A549 (cell line): Measurements from ENCODE around the gene COG3. TPM values are rescaled to one million over a fixed set of nuclear protein-coding genes. Genes with fewer than 3 reads are reported as not detected.

Source experiments
- ATAC-seq, 2 experiments: fragments of 200-7000 bp in 1 of 2; fragments of >200 bp in 1 of 2; cut with Nextera tagmentation in 1 of 2; cut with Tn5 transposase in 1 of 2; 3 replicates each; pipeline versions ENCODE4 v1.8.0 to v1.9.1; 2018 to 2020; ENCODE audit warnings: mild to moderate bottlenecking in 1 of 2, moderate library complexity in 1 of 2
- CTCF ChIA-PET: fragments of 300-600 bp; sonication (Branson Sonifier 250); formaldehyde crosslinking; extraction: SDS; loops from one replicate; lab custom pipeline; 2021; ENCODE audit warnings: antibody characterized with exemption, inconsistent platforms; lab: Yijun Ruan, JAX
- POLR2A ChIA-PET: fragments of 350-600 bp; formaldehyde crosslinking; extraction: SDS; loops from one replicate; lab custom pipeline; 2021; ENCODE audit warnings: antibody characterized with exemption, inconsistent platforms; lab: Yijun Ruan, JAX
- DNase-seq, 2 experiments: peaks; one replicate each; pipeline versions ENCODE4 v3.0.0 to v3.0.0-alpha.2; 2011 to 2016; ENCODE audit warnings: low read depth in 1 of 2, low spot score in 1 of 2
- FAIRE-seq: peaks from 2 replicates; lab custom pipeline; 2011; peaks lifted over from hg19 to GRCh38; lab: Jason Lieb, UNC
- H3K27ac ChIP-seq, 2 experiments: fragments of >200 bp; sonication (Bioruptor Twin); formaldehyde crosslinking; 3 replicates each; pipeline ENCODE4 v1.5.1; 2016 to 2017
- H3K4me1 ChIP-seq: fragments of >200 bp; sonication (Bioruptor Twin); formaldehyde crosslinking; 3 replicates; pipeline ENCODE4 v1.6.1; 2016
- H3K4me2 ChIP-seq: fragments of >200 bp; sonication (Bioruptor Twin); formaldehyde crosslinking; 3 replicates; pipeline ENCODE4 v1.6.1; 2016
- H3K4me3 ChIP-seq: fragments of >200 bp; sonication (Bioruptor Twin); formaldehyde crosslinking; 3 replicates; pipeline ENCODE4 v1.5.1; 2016
- H3K9me3 ChIP-seq: fragments of >200 bp; sonication (Bioruptor Twin); formaldehyde crosslinking; 3 replicates; pipeline ENCODE4 v1.6.1; 2016
- BHLHE40 ChIP-seq: IDR thresholded peaks from 2 replicates; pipeline ENCODE4 v1.6.1; 2012; ENCODE audit warnings: low read depth, low read length, inconsistent platforms
- CEBPB ChIP-seq, 2 experiments: fragments of >200 bp in 1 of 2; sonication (Bioruptor Twin) in 1 of 2; formaldehyde crosslinking in 1 of 2; IDR thresholded peaks; 2 replicates each; pipeline ENCODE4 v1.6.1; 2012 to 2016
- CHD2 ChIP-seq: fragments of 150-350 bp; IDR thresholded peaks from 2 replicates; pipeline ENCODE4 v1.6.1; 2014; ENCODE audit warnings: low read length; ENCODE audit not compliant: partially characterized antibody
- EHF ChIP-seq: fragments of 250-450 bp; sonication (Bioruptor Pico); IDR thresholded peaks from 2 replicates; pipeline ENCODE4 v1.5.0; 2020; ENCODE audit warnings: mild to moderate bottlenecking
- ESRRA ChIP-seq: fragments of 150-350 bp; IDR thresholded peaks from 2 replicates; pipeline ENCODE4 v1.6.1; 2014; ENCODE audit warnings: mild to moderate bottlenecking, low read length, borderline replicate concordance
- GATA3 ChIP-seq: IDR thresholded peaks from 2 replicates; pipeline ENCODE4 v1.6.1; 2012; ENCODE audit warnings: borderline replicate concordance
- HOXA7 ChIP-seq: fragments of 250-450 bp; sonication (Bioruptor Pico); IDR thresholded peaks from 2 replicates; pipeline ENCODE4 v1.5.0; 2020; ENCODE audit warnings: mild to moderate bottlenecking, moderate library complexity
- NPAS2 ChIP-seq: fragments of 250-450 bp; sonication (Bioruptor Pico); IDR thresholded peaks from 2 replicates; pipeline ENCODE4 v1.8.0; 2022; ENCODE audit warnings: mild to moderate bottlenecking, moderate library complexity, borderline replicate concordance
- NR3C1 ChIP-seq: fragments of >200 bp; sonication (Bioruptor Twin); formaldehyde crosslinking; IDR thresholded peaks from 3 replicates; pipeline ENCODE4 v1.6.1; 2017
- POLR2A ChIP-seq: IDR thresholded peaks from 2 replicates; pipeline ENCODE4 v1.6.1; 2012; ENCODE audit warnings: mild to moderate bottlenecking, low read length
- RARB ChIP-seq: fragments of 250-450 bp; sonication (Bioruptor Pico); IDR thresholded peaks from 2 replicates; pipeline ENCODE4 v1.8.0; 2021; ENCODE audit warnings: mild to moderate bottlenecking, moderate library complexity
- RCOR1 ChIP-seq: fragments of 150-350 bp; IDR thresholded peaks from 2 replicates; pipeline ENCODE4 v1.6.1; 2014; ENCODE audit warnings: antibody characterized with exemption, low read length, low read depth
- RFX5 ChIP-seq: fragments of 450-650 bp; IDR thresholded peaks from 2 replicates; pipeline ENCODE4 v1.7.1; 2014; ENCODE audit warnings: antibody characterized with exemption, mild to moderate bottlenecking, moderate library complexity
- TFCP2L1 ChIP-seq: fragments of 250-450 bp; sonication (Bioruptor Pico); IDR thresholded peaks from 2 replicates; pipeline ENCODE4 v1.5.0; 2021; ENCODE audit warnings: mild to moderate bottlenecking
- ZC3H11A ChIP-seq: fragments of 450-650 bp; IDR thresholded peaks from 2 replicates; pipeline ENCODE4 v1.6.1; 2014; ENCODE audit warnings: antibody characterized with exemption, mild to moderate bottlenecking
- ZNF302 ChIP-seq: fragments of 250-450 bp; sonication (Bioruptor Pico); IDR thresholded peaks from 2 replicates; pipeline ENCODE4 v1.9.0; 2021; ENCODE audit warnings: inconsistent platforms, mild to moderate bottlenecking, moderate library complexity
- WGBS: methylation state at CpG from one replicate; pipeline ENCODE4 v1.1.6; 2017; ENCODE audit errors: missing lambda C conversion rate; 5-methylcytosine and 5-hydroxymethylcytosine counted together
- polyA plus RNA-seq, 4 experiments: library from polyadenylated mRNA; depleted of rRNA in 3 of 4; stranded (reverse); fragments of >200 nt; fragmentation: RNase III in 1 of 4; extraction: RNeasy Plus Mini Kit Qiagen cat#74134 plus additional on column Dnase treatment in 1 of 4; gene quantifications; 2 replicates in 3 of 4; 3 replicates in 1 of 4; pipeline ENCODE4 v1.2.3, GENCODE V29; 2011 to 2017
- TF ChIP-seq, protein P1 (sequence below): fragments of >200 bp; sonication (Bioruptor Twin); formaldehyde crosslinking; IDR thresholded peaks from 3 replicates; pipeline ENCODE4 v1.5.1; 2016
- TF ChIP-seq, protein P2 (sequence below): fragments of 150-350 bp; IDR thresholded peaks from 2 replicates; pipeline ENCODE4 v1.6.1; 2014; ENCODE audit warnings: low read depth, mild to moderate bottlenecking, low read length
- TF ChIP-seq, protein P3 (sequence below): IDR thresholded peaks from 2 replicates; pipeline ENCODE4 v1.6.1; 2012
- TF ChIP-seq, protein P4 (sequence below): IDR thresholded peaks from 2 replicates; pipeline ENCODE4 v1.6.1; 2012; ENCODE audit warnings: low read depth, borderline replicate concordance

The COG3 gene
- polyA plus RNA-seq, 2 of the 4 experiments (the other 2 are of a cell fraction) = 8.2 to 23.3 TPM

DNA sequence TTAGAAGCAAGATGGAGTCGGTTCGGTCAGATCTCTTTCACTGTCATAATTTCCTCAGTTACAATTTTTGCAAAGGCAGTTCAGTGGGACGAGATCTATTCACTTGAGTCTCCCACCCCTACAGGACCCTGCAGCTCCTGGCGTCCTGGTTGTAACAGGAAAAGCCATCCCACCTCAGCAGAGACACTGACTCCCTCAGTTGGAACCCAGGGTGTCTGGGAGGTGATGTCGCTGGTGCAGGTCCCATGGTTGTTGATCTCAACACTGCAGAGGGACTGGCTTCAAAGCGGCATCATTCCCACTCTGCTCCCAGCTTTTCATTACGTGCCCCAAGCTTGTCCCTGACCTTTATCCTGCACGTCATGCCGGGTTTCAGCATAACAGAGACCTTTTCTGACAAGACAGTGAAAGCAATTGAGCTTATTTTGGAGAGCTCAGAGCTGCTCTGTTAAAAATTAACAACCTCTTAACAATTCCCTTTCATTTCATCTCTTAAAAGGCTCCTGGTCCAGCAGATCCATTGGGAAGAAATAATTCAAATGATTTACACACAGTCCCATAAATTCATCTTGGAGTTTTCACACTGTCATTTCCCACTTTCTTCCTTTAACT is 17.6 kb upstream of the COG3 start:
- FAIRE-seq (no peak), ATAC-seq (no peak), DNase-seq (no peak)
- Histone ChIP-seq H3K4me2 (0 out of 3 replicates have a peak overlapping the region, but pooled peaks have one; percentile 9), H3K27ac (no peak overlapping the region), H3K9me3 (no peaks in the 10 kb centered on the region), H3K4me3 (no peak overlapping the region), H3K4me1 (0 out of 3 replicates have a peak, but pooled peaks cover 5% of the 10 kb centered on the region)
- TF ChIP-seq ZC3H11A (no peak), RFX5 (no peak), EHF (CRISPR knock-in tag) (no peak), GATA3 (no peak), HOXA7 (no peak), CEBPB (IDR thresholded peaks at IDR 0.05) (no peak), ESRRA (no peak), ZNF302 (CRISPR knock-in tag) (no peak), CHD2 (no peak), RCOR1 (no peak), POLR2A (no peak)
- TF ChIP-seq, protein P1, sequence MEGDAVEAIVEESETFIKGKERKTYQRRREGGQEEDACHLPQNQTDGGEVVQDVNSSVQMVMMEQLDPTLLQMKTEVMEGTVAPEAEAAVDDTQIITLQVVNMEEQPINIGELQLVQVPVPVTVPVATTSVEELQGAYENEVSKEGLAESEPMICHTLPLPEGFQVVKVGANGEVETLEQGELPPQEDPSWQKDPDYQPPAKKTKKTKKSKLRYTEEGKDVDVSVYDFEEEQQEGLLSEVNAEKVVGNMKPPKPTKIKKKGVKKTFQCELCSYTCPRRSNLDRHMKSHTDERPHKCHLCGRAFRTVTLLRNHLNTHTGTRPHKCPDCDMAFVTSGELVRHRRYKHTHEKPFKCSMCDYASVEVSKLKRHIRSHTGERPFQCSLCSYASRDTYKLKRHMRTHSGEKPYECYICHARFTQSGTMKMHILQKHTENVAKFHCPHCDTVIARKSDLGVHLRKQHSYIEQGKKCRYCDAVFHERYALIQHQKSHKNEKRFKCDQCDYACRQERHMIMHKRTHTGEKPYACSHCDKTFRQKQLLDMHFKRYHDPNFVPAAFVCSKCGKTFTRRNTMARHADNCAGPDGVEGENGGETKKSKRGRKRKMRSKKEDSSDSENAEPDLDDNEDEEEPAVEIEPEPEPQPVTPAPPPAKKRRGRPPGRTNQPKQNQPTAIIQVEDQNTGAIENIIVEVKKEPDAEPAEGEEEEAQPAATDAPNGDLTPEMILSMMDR = no peak
- TF ChIP-seq, protein P2, sequence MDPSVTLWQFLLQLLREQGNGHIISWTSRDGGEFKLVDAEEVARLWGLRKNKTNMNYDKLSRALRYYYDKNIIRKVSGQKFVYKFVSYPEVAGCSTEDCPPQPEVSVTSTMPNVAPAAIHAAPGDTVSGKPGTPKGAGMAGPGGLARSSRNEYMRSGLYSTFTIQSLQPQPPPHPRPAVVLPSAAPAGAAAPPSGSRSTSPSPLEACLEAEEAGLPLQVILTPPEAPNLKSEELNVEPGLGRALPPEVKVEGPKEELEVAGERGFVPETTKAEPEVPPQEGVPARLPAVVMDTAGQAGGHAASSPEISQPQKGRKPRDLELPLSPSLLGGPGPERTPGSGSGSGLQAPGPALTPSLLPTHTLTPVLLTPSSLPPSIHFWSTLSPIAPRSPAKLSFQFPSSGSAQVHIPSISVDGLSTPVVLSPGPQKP = no peak
- TF ChIP-seq, protein P3, sequence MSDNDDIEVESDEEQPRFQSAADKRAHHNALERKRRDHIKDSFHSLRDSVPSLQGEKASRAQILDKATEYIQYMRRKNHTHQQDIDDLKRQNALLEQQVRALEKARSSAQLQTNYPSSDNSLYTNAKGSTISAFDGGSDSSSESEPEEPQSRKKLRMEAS = no peak
- ChIA-PET POLR2A (no interaction called here), CTCF (interaction anchor here (0.9 to 1.3 kb wide), 3 partner anchors 36 to 76 kb away, joined by 3 read pairs; no protein-coding TSS in a partner anchor)
- WGBS = 47% methylated on average over 9 of the region's 9 CpGs

DNA sequence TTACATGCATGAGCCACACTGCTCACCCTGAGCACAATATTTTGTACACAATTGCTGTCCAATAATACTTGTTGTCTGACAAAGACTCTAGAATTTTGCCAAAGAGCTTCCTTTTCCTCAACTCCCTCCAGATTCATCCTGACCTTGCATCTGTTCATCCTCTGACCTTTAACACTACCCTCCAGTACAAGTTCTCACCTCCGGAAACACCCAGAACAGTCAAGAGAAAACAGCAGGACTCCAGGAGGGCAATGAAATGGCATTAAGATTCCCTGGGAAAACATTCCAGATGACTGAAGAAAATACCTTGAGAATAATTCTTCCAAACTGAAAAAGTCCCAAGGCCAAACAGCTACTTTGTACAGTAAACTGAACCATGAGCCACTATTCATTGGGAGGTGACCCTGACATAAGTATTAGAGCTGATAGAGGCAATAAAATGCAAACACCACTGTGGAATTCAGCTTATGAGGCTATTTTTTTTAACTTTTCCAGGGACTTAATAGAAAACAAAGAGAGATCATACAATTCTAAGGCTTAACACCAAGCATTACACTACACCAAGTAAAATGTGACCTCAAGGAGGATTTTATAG is 15.7 kb upstream of the COG3 start:
- no peak overlapping the region for H3K4me3 ChIP-seq
- POLR2A ChIA-PET = no interaction called here
- H3K4me2 ChIP-seq = no peak overlapping the region
- FAIRE-seq = no peak
- no peak for DNase-seq
- no peaks in the 10 kb centered on the region for H3K9me3 ChIP-seq
- CTCF ChIA-PET = interaction anchor here (2.1 kb wide), 1 partner anchor 79 kb away, joined by 8 read pairs; no protein-coding TSS in a partner anchor
- TF ChIP-seq, protein P4, sequence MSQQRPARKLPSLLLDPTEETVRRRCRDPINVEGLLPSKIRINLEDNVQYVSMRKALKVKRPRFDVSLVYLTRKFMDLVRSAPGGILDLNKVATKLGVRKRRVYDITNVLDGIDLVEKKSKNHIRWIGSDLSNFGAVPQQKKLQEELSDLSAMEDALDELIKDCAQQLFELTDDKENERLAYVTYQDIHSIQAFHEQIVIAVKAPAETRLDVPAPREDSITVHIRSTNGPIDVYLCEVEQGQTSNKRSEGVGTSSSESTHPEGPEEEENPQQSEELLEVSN = no peak
- TF ChIP-seq RARB (CRISPR knock-in tag) (no peak), RCOR1 (no peak), RFX5 (no peak), TFCP2L1 (CRISPR knock-in tag) (no peak), NPAS2 (no peak), CEBPB (IDR thresholded peaks at IDR 0.05) (no peak), BHLHE40 (no peak), NR3C1 (no peak)
- TF ChIP-seq, protein P2 = no peak
- TF ChIP-seq, all 56 proteins: peak for 0
- WGBS = 71% methylated on average over 1 of the region's 1 CpG
- no peak for ATAC-seq
- H3K4me1 ChIP-seq = 0 out of 3 replicates have a peak, but pooled peaks cover 5% of the 10 kb centered on the region
- H3K27ac ChIP-seq = no peak overlapping the region
